ENCODE measurements around the gene SLX9. TPM values are rescaled to one million over a fixed set of nuclear protein-coding genes. Genes with fewer than 3 reads are reported as not detected.

SLX9 gene
- total and polyA plus RNA-seq, 2 donors (not counting 3 experiments of a cell fraction or from before 2014, with no cell fraction given) = 27.0 to 50.6 TPM

- Histone ChIP-seq H3K27ac (ENCODE audit: insufficient read depth, low read depth, low read length) (no peak overlapping the region), H3K9me3 (replicated peaks; ENCODE audit: control insufficient read depth, insufficient read depth, low read length) (no peaks in the 10 kb centered on the region), H3K79me2 (ENCODE audit: control insufficient read depth, insufficient read depth, low read length) (no peaks in the 10 kb centered on the region), H3K4me1 (ENCODE audit: control insufficient read depth, extremely low read depth, insufficient read depth, low read length) (peaks cover 24% of the 10 kb centered on the region), H3K9ac (replicated peaks; ENCODE audit: extremely low read depth, insufficient read depth, low read length) (no peak overlapping the region), H2AFZ (ENCODE audit: low read depth, low read length) (peak overlapping the region; percentile 50), H3K27me3 (ENCODE audit: control insufficient read depth in 2 of 2, insufficient read depth in 2 of 2, low read length in 2 of 2) (peaks cover 7 to 13% of the 10 kb centered on the region in 2 experiments), H3K36me3 (ENCODE audit: control insufficient read depth in 2 of 2, extremely low read depth in 1 of 2, insufficient read depth in 2 of 2, low read length in 2 of 2) (no peaks in the 10 kb centered on the region), H3K4me3 (replicated peaks in 1 of 3; ENCODE audit: insufficient read depth in 1 of 3, low read depth in 1 of 3, low read length in 3 of 3) (peak overlapping the region in 2 of 3 experiments; percentile 26 to 31), H3K9me1 (replicated peaks; ENCODE audit: control insufficient read depth, extremely low read depth, insufficient read depth, low read length) (no peaks in the 10 kb centered on the region), H3K4me2 (ENCODE audit: insufficient read depth, low read length) (peak overlapping the region; percentile 52), H4K20me1 (replicated peaks; ENCODE audit: control insufficient read depth, extremely low read depth, insufficient read depth, low read length) (no peaks in the 10 kb centered on the region)
- no peak for DNase-seq (ENCODE audit: low read depth, low spot score)
- intact Hi-C loops (cut with micrococcal nuclease) (loop anchor here (1.0 to 10.0 kb wide), 3 partner anchors 39 to 417 kb away; partner anchors contain the start of gene UBE2G2), dilution Hi-C loops (cut with MboI; ENCODE audit: extremely low pct_ligation_motif_present, low sequenced_read_pairs) (loop anchor here (25.0 kb wide), 1 partner anchor 206 kb away; no protein-coding TSS in a partner anchor)
- TF ChIP-seq EZH2 (IDR thresholded peaks at IDR 0.05; ENCODE audit: borderline replicate concordance, low read depth, low read length, severe bottlenecking) (peak; percentile 83), JUN (IDR thresholded peaks at IDR 0.05; ENCODE audit: borderline replicate concordance, insufficient read depth, insufficient read length, low read depth) (no peak)
- ChIA-PET CTCF (interaction anchor here (0.6 to 3.4 kb wide), 35 partner anchors 13 to 980 kb away, joined by 3 to 62 read pairs (median 4); partner anchors contain the start of genes PTTG1IP, SUMO3 and UBE2G2), POLR2A (interaction anchor here (1.1 kb wide), 1 partner anchor 39 kb away, joined by 3 read pairs; no protein-coding TSS in a partner anchor)
- no TSS peak for BruUV-seq (replicated peaks)
- FAIRE-seq = no peak
Observed at GRCh38 chr21:44931501-44932407, 8.1 kb upstream of the SLX9 start.

DNA sequence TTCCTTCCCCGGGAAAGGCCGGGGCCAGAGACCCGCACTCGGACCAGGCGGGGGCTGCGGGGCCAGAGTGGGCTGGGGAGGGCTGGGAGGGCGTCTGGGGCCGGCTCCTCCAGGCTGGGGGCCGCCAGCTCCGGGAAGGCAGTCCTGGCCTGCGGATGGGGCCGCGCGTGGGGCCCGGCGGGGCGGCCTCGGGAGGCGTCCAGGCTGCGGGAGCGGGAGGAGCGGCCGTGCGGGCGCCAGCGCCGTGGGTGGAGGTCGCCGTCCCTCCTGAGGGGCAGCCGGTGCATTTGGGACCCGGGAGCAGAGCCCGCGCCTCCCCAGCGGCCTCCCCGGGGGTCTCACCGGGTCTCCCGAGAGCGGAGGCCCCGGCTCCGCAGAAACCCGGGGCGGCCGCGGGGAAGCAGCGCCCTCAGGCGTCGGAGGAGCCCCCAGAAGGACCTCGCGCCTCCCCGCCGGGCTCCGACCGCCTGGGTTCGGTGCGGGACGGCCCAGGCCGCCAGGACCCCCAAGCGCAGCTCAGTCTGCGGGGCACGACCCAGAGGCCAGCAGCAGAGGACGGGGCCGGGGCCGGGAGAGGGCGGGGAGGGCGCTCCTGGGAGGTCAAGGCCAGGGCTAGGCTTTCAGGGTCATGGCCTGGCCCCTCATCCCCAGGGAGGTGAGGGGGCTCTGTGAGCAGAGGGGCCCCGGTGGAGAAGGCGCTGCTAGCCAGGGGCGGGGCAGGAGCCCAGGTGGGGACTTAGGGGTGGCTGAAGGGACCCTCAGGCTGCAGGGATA lies 7.2 kb upstream of the SLX9 start:
- FAIRE-seq = no peak
- Histone ChIP-seq H4K20me1 (replicated peaks; ENCODE audit: control insufficient read depth, extremely low read depth, insufficient read depth, low read length) (no peaks in the 10 kb centered on the region), H3K9me3 (replicated peaks; ENCODE audit: control insufficient read depth, insufficient read depth, low read length) (no peaks in the 10 kb centered on the region), H3K9me1 (replicated peaks; ENCODE audit: control insufficient read depth, extremely low read depth, insufficient read depth, low read length) (no peaks in the 10 kb centered on the region), H3K9ac (replicated peaks; ENCODE audit: extremely low read depth, insufficient read depth, low read length) (no peak overlapping the region), H3K36me3 (ENCODE audit: control insufficient read depth in 2 of 2, extremely low read depth in 1 of 2, insufficient read depth in 2 of 2, low read length in 2 of 2) (no peaks in the 10 kb centered on the region), H3K4me2 (ENCODE audit: insufficient read depth, low read length) (peak overlapping the region; percentile 52), H3K4me3 (replicated peaks in 1 of 3; ENCODE audit: insufficient read depth in 1 of 3, low read depth in 1 of 3, low read length in 3 of 3) (peak overlapping the region in 2 of 3 experiments; percentile 26 to 31), H3K79me2 (ENCODE audit: control insufficient read depth, insufficient read depth, low read length) (no peaks in the 10 kb centered on the region), H3K27me3 (ENCODE audit: control insufficient read depth in 2 of 2, insufficient read depth in 2 of 2, low read length in 2 of 2) (peaks cover 7 to 13% of the 10 kb centered on the region in 2 experiments), H3K27ac (ENCODE audit: insufficient read depth, low read depth, low read length) (no peak overlapping the region), H3K4me1 (ENCODE audit: control insufficient read depth, extremely low read depth, insufficient read depth, low read length) (peaks cover 16% of the 10 kb centered on the region), H2AFZ (ENCODE audit: low read depth, low read length) (peak overlapping the region; percentile 50)
- peak; percentile 41 to 76 for TF ChIP-seq CTCF (IDR thresholded peaks at IDR 0.05; ENCODE audit: extremely low read depth in 1 of 2, insufficient read depth in 1 of 2, low read depth in 1 of 2, low read length in 2 of 2)
- TF ChIP-seq POLR2AphosphoS5 (IDR thresholded peaks at IDR 0.05; ENCODE audit: insufficient read depth, low read depth, low read length) = no peak
- dilution Hi-C loops (cut with MboI; ENCODE audit: extremely low pct_ligation_motif_present, low sequenced_read_pairs) = loop anchor here (25.0 kb wide), 1 partner anchor 205 kb away; no protein-coding TSS in a partner anchor
- ChIA-PET CTCF (interaction anchor here (0.6 to 3.4 kb wide), 40 partner anchors 13 to 980 kb away, joined by 3 to 62 read pairs (median 4); partner anchors contain the start of genes PTTG1IP, SUMO3 and UBE2G2), POLR2A (interaction anchor here (1.1 kb wide), 1 partner anchor 40 kb away, joined by 3 read pairs; no protein-coding TSS in a partner anchor)
- intact Hi-C loops (cut with micrococcal nuclease) = loop anchor here (1.0 to 10.0 kb wide), 3 partner anchors 40 to 418 kb away; partner anchors contain the start of gene UBE2G2
- BruUV-seq (replicated peaks) = no TSS peak
- DNase-seq (ENCODE audit: low read depth, low spot score) = no peak

All from endothelial cell of umbilical vein (primary cell).